ENCODE results near the gene COPS3. TPM values are rescaled to one million over a fixed set of nuclear protein-coding genes. Genes with fewer than 3 reads are reported as not detected.

The COPS3 gene
- total RNA-seq, 4 donors from 2014 or later, result 49.2 to 60.0 (median 57.9) TPM

DNA sequence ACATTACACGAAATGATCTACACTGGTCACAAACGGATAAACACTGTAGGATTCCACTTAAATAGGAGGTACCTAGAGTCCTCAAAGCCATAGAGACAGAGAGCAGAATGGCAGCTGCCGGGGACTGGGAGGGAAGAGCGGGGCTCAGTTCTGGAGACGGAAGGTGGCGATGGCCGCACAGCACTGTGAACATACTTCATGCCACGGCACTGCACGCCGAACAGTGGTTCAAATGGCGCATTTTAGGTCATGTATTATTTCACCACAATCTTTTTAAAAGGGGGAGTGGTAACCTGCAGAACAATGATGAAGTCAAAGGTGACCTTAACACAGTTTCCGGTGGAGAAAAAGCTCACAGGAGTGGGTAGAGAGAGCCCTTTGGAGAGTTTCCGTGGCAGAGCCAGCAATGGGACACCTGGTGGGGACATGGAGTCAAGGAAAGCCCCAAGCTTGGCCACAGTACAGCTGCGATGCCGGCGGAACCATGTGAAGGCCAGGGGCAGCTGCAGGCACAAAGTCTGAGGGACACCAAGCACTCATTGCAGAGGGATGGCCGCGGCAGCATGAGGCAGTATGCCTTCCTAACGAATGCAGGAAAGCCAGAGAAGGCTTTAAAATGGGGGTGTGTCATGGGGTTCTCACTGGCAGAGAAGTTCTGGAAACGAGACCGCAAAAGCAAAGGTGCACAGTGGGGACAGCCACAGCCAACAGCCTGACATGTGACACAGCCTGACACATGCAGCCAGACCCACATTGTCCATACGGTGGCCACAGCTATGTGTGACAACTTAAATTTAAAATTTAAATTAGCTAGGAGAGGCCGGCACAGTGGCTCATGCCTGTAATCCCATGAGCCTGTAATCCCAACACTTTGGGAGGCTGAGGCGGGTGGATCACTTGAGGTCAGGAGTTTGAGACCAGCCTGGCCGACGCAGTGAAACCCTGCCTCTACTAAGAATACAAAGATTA, 51.3 kb downstream of the COPS3 start:
- H3K27me3 ChIP-seq, result no peaks in the 10 kb centered on the region
- H3K4me1 ChIP-seq, result peaks cover 0 to 11% of the 10 kb centered on the region in 2 donors
- no peak overlapping the region for H3K27ac ChIP-seq
- no peak for TF ChIP-seq POLR2A (IDR thresholded peaks at IDR 0.05)
- TF ChIP-seq, protein P1, sequence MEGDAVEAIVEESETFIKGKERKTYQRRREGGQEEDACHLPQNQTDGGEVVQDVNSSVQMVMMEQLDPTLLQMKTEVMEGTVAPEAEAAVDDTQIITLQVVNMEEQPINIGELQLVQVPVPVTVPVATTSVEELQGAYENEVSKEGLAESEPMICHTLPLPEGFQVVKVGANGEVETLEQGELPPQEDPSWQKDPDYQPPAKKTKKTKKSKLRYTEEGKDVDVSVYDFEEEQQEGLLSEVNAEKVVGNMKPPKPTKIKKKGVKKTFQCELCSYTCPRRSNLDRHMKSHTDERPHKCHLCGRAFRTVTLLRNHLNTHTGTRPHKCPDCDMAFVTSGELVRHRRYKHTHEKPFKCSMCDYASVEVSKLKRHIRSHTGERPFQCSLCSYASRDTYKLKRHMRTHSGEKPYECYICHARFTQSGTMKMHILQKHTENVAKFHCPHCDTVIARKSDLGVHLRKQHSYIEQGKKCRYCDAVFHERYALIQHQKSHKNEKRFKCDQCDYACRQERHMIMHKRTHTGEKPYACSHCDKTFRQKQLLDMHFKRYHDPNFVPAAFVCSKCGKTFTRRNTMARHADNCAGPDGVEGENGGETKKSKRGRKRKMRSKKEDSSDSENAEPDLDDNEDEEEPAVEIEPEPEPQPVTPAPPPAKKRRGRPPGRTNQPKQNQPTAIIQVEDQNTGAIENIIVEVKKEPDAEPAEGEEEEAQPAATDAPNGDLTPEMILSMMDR (IDR thresholded peaks at IDR 0.05), result no peak
- H3K36me3 ChIP-seq, result peaks cover 72 to 77% of the 10 kb centered on the region in 2 donors
- no peak for DNase-seq
- intact Hi-C loops (cut with DNase I), result no loop called here
- no peak overlapping the region for H3K4me3 ChIP-seq (replicated peaks in 1 of 3)
- no peaks in the 10 kb centered on the region for H3K9me3 ChIP-seq
- WGBS, 2 donors, result 84 to 87% methylated on average over 26 of the region's 26 CpGs

- Histone ChIP-seq H3K4me1 (peaks cover 0 to under 1% of the 10 kb centered on the region in 2 donors), H3K4me3 (replicated peaks in 1 of 3) (no peak overlapping the region), H3K36me3 (peaks cover 81 to 87% of the 10 kb centered on the region in 2 donors), H3K27ac (no peak overlapping the region), H3K9me3 (no peaks in the 10 kb centered on the region), H3K27me3 (no peaks in the 10 kb centered on the region)
- TF ChIP-seq POLR2A (IDR thresholded peaks at IDR 0.05), result no peak
- TF ChIP-seq, protein P1 (IDR thresholded peaks at IDR 0.05), result no peak
- intact Hi-C loops (cut with DNase I), result no loop called here
- peak; percentile 40 to 49 for DNase-seq
- WGBS, 2 donors, result 78 to 88% methylated on average over 17 of the region's 17 CpGs
These were observed 52.3 kb downstream of the COPS3 start for GRCh38 chr17:17228521-17229279.

DNA sequence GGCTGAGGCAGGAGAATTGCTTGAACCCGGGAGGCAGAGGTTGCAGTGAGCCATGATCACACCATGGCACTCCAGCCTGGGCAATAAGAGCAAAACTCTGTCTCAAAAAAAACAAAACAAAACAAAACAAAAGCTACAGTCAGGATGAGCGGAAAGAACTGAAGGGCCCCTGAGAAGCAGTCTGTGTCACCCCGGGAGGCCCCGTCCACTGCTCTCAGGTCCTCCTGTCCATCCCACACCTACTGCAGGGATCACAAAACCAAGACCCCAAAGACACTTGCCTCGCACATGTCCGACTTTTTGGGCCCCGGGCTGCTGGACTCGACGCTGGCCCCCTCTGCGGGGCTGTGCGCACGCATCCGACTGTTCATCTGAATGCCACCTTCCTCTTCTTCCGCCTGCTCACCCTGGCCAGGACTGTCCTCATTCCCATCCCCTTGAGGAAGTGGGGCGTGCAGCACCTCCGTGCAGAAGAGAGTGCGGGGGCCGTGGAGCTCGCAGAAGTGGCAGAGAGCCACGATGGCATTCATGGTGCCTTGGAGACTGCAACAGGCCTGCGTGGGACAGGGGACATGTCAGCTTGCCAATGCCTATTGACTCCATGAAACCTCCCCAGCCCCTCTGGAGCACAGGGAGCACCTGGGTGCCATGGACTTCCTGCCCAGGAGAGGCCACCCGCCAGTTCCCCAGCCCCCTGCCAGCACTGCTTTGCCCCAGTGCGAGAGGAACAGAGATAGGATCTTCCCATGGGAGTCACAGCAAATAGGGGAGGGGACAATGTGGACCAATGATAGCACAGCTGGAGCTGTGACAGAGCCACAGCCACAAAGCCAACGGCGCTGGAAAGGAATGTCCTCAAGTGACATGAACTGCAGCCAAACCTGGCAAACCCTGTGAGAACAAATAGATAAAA, 53.2 kb downstream of the COPS3 start:
- Histone ChIP-seq H3K4me3 (replicated peaks in 1 of 3) (no peak overlapping the region), H3K9me3 (no peaks in the 10 kb centered on the region), H3K27me3 (no peaks in the 10 kb centered on the region), H3K27ac (no peak overlapping the region), H3K36me3 (peaks cover 88 to 93% of the 10 kb centered on the region in 2 donors), H3K4me1 (no peaks in the 10 kb centered on the region)
- intact Hi-C loops (cut with DNase I), result no loop called here
- DNase-seq, result peak in 1 of 2 donors; percentile 39
- TF ChIP-seq POLR2A (IDR thresholded peaks at IDR 0.05), result no peak
- TF ChIP-seq, protein P1 (IDR thresholded peaks at IDR 0.05), result no peak
- 81 to 83% methylated on average over 22 to 24 of the region's 25 CpGs for WGBS, 2 donors

DNA sequence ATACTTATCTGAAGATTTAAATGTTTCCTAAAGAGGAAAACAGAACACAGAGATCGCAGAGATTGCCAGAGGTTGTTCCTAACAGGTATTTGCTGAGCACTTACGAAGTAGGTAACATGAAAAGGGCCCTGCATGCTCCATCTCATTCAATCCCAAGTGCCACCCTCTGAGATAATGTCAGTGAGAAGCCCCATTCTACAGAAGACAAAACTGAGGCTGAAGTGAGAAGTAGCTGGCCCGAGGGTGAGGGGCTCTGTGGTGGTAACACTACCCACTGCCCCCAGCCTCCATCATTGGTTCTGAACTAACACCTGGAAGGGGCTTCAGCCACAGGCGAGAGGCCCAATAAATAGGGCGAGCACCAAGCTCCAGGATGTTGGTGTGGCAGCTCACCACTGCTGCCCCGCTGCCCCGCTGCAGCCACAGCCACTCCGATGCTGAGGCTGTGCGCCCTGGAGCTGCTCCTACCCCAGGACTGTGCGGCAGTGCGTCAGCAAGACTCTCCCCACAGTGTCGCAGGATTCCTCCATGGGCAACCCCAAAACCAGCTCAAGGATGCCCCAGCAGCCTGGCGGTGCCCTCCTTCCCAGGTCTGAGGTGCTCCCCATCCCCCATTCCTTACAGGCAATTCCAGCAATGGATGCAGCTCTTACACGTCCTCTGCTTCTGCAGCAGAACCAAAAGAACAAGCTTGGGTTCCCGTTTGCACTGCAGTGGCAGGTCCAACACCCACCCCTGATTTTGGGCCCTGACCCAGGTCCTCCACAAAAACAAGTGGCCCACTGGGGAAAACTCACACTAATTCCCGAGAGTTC, 54.4 kb downstream of the COPS3 start:
- H3K36me3 ChIP-seq, result peaks cover 90 to 93% of the 10 kb centered on the region in 2 donors
- WGBS, 2 donors, result 92 to 93% methylated on average over 5 to 16 of the region's 16 CpGs
- intact Hi-C loops (cut with DNase I), result no loop called here
- no peak for DNase-seq
- no peaks in the 10 kb centered on the region for H3K4me1 ChIP-seq
- TF ChIP-seq POLR2A (IDR thresholded peaks at IDR 0.05), result no peak
- TF ChIP-seq, protein P1 (IDR thresholded peaks at IDR 0.05), result no peak
- no peak overlapping the region for H3K4me3 ChIP-seq (replicated peaks in 1 of 3)
- no peak overlapping the region for H3K27ac ChIP-seq
- no peaks in the 10 kb centered on the region for H3K9me3 ChIP-seq
- no peaks in the 10 kb centered on the region for H3K27me3 ChIP-seq
